Activated CD4-positive, alpha-beta T cell treated with anti-CD3 and anti-CD28 coated beads, Interleukin-2, amount 50 U/mL, for 24 hours (primary cell): Measurements from ENCODE around the gene PINK1.
"Not testable (repeated sequence)": the region's sequence is repeated elsewhere in the genome, so short reads cannot be mapped to it uniquely, and the experiment has no call there.

Experiments used
- DNase-seq, 2 donors: peaks; one replicate each; pipeline ENCODE4 v3.0.0-alpha.2; 2020; ENCODE audit warnings: low read depth in 1 of 2, low spot score in 1 of 2

Gene PINK1

DNA sequence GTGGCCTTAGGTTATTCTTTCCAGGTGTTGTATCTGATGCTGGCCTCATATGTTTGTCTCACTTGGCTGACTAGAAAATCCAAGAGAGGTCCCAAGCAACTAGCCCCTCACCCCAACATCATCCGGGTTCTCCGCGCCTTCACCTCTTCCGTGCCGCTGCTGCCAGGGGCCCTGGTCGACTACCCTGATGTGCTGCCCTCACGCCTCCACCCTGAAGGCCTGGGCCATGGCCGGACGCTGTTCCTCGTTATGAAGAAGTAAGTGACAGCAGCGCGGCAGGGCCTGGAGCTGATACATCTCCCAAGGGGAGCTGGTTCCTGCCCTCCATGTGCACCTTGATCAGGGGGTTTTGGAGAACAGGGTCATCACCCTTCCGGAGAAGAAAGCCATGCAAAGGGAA, 11.2 kb downstream of the PINK1 start:
- no peak for DNase-seq

DNA sequence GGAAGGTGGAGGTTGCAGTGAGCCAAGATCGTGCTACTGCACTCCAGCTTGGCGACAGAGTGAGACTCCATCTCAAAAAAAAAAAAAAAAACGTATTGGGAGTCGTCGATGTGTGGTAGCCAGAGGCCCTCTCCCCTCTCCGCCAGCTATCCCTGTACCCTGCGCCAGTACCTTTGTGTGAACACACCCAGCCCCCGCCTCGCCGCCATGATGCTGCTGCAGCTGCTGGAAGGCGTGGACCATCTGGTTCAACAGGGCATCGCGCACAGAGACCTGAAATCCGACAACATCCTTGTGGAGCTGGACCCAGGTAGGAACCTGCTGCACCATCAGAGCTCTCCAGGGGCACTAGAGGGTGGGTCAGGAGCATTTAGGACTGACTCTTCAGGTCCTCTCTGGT, 12.2 kb downstream of the PINK1 start:
- no peak for DNase-seq

DNA sequence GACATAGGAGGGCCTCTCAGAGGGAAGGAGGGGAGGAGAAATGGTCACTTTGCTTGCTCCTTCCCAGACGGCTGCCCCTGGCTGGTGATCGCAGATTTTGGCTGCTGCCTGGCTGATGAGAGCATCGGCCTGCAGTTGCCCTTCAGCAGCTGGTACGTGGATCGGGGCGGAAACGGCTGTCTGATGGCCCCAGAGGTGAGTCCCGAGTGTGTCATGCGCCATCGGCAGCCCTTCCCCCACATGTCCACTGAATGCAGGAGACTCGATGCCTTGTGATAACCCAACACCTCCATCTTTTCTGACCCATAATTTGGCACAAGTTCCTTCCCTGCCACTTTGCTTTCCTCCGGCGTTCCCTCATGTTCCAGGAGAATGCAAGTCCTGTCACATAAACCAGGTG, 15.2 kb downstream of the PINK1 start:
- DNase-seq: no peak

DNA sequence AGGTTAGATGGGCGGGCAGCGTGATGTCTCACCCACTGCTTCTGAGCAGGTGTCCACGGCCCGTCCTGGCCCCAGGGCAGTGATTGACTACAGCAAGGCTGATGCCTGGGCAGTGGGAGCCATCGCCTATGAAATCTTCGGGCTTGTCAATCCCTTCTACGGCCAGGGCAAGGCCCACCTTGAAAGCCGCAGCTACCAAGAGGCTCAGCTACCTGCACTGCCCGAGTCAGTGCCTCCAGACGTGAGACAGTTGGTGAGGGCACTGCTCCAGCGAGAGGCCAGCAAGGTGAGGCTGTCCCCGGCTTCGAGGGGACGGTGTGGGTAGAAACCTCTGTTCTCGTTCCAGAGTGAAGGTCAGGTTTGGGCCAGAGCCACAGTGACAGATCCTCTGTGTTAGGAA, 15.7 kb downstream of the PINK1 start:
- DNase-seq: no peak

DNA sequence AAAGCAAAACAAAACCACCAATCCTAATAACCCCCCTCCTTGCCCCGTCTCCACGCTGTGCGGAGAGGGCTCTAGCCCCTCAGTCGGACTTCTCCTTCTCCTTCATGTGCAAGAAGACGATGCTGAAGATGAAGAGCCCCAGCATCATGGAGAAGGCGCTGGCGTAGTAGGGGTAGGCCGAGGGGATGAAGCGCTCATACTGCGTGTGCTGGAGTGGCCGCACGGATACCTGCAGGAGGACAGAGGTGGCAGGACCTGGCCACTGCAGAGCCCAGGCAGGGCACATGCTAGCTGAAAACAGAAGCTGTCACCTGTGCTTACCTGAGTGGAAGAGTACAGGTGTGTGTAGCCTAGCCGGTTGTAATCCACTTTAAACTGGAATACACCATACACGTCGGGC, 19.0 kb downstream of the PINK1 start:
- no peak for DNase-seq

DNA sequence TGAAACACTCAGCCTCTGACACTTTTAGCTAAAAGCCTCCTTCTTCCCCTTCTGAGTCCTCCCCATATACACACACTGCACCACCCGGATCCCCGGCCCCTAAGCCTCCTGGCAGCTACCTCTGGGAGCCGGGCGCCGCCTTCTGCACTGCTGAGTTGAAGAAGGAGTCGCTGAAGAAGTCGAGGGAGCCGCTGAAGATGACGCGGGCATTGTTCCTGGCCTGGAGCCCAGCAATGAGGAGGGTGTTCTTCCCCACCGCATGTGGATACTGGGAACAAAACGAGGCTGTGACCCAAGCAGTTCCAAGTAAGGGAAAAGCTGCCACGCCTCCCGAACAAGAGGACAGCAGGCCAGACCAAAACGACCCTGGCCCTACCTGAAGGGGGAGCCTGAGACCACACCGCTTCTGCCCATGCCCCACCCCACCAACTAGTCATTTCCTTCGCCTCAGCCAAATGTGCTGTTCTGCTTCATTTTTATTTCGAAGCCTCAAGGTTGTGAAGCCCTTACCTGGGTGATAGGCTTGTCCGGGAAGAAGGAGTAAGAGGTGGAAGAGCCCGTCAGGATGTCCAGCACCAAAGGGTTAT, 20.9 kb downstream of the PINK1 start:
- DNase-seq: no peak

DNA sequence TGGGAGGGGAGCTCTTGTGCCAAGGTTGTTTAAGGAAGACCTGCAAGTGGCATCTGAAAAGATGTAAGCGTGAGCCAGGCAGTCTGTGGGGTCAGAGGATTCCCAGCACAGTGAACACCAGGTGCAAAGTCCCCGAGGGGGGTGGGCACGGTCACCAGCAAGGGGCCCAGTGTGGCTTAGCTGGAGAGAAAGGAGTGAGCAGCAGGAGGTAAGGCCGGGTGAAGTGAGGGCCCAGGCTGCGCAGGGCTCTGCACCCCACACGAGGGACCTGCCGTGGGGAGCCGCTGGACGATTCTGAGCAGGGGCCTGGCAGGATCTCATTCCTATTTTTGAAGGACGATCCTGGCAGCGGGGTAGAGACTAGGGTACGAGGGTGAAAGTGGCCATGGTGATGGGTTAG, 23.8 kb downstream of the PINK1 start:
- no peak for DNase-seq

DNA sequence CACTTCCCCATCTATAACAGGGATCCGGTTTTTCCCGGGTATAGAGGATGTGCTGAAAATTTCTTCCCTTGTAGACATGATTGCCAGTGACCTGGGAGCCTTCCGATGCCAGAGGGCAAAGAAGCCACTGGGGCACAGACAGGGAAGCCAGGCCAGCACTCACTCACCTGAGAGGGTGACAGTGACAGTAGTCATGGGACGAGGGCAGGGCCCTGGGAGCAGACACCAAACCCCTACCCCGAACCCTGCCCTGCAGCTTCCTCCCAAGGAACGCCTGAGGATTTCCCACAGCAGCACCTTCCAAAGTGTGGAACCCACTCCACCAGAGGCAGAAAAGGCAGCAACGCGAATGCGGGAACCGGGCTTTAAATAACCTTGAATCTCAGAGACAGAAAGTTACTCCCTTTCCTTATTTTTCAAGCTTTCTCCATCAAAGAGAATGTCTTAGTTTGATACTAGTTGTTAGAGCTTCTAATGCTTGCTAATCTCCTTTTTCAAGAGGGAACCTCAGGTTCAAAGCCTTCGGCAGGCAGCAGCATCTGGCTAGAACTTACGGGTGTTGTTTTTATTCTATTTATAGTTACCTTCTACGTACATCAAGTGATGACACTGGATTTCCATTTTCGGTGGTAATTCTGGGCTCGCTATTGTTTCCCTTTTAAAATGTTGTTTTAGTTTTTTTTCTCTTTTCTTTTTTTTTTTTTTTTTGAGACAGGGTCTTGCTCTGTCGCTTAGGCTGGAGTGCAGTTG, 25.1 kb downstream of the PINK1 start:
- DNase-seq: no peak

DNA sequence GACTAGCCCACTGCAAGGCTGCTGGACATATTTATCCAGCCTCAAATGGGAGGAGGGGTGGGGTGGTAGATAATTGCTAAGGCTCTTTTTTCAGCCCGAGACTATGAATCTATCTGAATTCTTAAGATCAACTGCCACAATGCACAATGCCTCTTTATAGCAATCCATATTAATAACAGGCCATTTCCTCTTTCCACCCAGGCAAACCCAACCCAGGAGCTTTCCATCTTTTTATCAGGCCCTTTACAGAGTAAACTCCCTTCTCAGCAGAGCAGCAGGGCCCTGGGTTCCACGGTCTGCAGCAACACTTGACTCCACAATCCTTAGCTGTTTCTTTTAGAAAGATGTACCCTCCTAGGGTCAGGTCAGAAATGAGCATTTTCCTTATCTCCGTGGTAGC, 27.1 kb downstream of the PINK1 start:
- DNase-seq: no peak

DNA sequence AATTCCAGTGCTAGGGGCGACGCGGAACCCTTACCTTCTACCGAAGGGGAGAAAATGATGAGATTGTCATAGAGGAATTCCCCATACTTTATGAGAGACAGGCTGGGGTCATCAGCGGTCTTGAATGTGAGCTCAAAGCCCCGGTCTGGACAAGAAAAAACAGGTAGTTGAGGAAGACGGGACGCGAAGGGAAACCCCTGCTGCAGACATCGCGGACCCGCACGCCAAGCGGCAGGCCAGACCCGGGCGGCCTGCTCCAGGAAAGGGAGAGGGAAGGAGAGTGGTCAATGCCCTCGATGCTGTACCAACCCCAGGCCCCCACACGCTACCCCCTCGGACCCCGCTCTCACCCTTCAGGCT, 27.6 kb downstream of the PINK1 start:
- DNase-seq: no peak

DNA sequence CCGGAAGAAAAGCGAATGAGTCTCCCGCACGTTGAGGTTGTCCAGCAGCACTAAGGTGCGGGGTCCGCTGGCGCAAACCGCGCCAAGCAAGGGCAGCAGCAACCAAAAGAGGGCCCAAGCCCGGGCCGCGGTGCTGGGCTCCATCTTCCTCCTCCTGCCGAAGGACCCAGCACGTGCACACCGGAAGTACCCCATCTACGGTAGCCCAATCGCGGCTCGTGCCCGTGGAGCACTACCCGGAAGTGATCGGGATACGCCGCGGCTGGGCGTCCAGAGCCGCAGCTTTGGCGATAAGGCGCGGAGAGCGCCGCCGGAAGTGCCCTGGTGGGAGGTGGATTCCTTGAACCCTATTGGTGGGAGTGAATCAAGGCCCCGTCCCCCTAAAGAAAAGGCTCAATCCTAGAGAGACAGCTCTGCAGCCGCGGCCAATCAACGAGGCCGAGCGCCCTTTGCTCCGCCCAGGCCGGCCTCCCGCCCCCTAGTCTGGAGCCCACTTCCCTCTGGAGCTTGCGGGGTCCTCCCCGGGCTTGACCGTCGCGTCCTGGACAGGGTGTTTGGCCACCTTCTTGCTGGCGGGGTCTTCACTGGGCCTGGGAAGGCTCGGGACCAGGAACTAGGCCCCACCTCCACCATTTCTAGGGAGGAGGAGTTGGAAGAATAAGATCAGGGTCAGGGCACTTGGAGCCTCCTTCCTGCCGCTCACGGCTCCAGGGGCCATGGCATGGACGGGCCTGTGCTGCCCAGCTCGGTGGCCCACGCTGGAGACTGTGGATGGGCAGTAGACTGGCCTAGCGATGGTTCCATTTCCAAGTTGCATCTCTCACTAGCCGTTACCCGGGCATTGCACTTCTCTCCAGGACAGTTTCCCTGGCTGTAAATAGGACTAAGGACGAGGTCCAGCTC, 28.2 kb downstream of the PINK1 start, which contains the start of gene DDOST:
TSS of gene DDOST (minus strand) at position 163 of the 903 bp plus-strand sequence. CDS start at position 144, 19 bp downstream.
- peak; percentile 84 to 95 for DNase-seq

DNA sequence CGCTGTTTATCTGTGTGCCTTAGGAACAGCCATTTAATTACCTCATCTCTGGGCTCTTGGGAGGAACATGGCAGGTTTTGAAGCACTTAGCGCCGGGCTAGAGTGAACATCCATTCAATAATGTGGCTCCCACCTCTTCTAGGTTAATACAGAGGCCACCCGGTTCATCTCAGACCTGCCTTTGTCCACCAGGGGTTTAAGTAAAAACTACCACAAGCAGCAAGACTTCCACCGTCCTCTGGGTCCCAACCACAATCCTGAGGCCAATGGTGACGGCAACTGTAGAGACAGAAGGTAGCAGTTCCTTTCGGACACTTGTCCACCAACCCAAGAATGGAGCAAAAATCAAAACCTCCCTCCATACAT, 28.8 kb downstream of the PINK1 start:
- no peak for DNase-seq

DNA sequence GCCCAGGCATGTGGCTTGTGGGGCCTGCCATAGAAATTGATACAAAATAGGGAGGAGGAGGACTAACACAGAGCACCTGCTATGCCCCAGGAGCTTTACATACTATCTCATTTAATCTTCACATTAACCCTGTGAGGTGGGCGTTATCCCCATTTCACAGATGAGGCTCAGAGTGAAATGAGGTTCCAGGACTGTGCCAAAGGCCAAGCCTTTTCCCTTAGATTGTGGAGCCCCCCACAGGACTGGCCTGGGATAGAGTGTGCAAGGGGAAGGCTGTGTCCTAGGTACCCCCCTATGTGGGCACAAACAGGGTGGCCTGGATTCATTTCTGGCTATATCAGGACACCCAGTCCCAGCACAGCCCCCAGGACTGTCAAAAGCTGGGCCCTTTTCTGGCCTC, 30.1 kb downstream of the PINK1 start:
- DNase-seq: no peak

DNA sequence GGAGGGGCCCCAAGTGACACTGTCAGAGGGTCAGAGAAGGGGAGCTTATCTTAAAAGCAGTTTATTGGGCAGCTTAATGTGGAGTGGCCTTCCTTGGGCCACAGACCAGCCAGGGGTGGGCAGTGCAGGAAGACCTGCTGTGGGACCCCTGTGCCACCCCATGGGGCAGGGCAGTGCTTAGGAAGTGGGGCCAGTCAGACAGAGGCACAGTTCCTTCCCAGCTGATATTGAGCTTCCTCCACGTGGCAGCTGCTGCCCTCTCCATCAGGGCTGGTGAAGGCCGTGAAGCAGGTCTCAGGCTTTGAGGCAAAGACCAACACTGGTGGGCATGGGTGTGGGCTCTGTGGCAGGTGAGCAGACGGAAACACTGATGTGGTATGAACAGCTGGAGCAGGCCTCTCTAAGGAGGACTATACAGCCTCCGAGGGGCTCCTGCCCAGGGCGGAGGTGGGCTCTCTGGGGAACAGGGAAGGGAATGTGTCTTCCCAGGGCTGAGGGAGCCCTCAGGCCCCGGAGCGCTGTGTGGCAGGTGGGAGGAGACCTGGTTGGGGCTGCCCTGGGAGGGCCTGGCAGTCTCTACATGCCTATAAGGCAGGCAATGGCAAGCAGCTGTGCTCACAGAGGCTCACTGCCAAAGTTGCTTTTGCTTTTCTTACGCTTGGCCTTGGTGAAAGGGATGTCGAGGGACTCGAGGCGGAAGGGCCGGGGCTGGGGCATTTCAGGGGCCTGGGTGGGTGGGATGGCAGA, 30.9 kb downstream of the PINK1 start:
- DNase-seq: no peak

DNA sequence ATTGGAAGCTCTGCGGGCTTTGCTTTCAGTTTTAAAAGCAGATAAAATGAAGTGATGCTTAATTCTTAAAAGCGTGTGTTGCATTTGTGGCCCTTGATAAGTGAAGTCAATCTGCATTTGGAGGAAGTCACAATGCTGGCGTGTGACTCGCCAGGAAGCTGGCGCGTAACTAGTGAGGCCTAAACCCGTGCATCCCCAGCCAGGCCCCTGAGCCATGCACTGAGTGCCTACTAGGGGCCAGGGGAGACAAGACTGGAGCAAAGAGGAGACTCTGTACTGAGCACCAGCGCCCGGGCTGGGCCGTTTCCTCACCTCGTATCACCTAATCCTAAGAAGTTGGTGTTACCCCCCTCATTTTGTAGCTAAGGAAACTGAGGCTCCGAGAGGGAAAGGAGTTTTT, 32.5 kb downstream of the PINK1 start:
- DNase-seq: no peak

DNA sequence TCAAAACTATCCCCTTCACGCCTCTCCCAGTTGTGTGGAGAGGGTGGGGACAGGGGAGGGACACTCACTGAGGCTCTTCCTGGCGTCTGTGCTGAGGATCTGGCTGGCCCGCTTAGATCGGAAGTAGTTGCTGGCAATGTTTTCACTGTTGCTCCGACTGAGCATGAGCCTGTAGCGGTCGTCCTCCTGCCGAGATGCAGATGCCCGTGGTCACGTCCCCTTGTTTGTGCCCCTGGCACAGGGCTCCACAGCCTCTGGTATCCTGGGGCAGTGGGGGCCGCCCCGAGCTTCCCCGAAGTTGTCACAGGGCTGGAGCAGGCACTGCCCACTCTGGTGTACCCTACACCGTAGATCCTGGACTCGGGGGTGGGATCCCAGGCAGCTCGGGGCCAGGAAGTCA, 32.9 kb downstream of the PINK1 start:
- DNase-seq: no peak

DNA sequence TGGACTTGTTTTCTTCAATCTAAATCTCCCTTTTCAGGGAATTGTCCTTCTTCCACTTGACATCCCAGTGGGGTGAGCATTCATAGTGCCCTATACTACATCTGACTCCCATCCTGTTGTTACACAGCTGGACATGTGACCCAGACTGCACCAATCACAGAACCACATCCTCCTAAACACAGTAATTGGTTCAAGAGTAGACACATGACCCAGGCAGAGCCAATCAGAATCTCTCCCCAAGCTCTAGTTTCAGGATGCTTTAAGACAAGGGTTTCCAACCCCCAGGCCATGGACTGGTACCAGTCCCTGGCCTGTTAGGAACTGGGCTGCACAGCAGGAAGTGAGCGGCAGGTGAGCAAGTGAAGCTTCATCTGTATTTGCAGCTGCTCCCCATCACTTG, 33.5 kb downstream of the PINK1 start:
- DNase-seq: no peak

DNA sequence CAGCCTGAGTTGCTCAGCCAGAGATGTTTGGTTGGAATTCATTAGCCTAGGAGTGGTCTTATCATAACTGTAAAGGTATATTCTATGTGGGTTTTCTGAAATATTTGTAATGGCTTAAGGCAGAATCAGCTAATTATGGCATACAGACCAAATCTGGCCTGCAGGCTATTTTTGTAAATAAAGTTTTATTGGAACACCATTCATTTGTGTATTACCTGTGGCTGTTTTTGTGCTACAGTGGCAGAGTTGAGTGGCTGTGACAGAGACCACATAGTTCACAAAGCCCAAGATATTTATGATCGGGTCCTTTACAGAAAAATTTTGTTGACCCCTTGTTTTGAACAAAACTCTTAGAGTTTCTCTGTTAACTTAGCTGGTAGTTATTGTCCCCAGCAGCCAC, 35.3 kb downstream of the PINK1 start:
- no peak for DNase-seq

DNA sequence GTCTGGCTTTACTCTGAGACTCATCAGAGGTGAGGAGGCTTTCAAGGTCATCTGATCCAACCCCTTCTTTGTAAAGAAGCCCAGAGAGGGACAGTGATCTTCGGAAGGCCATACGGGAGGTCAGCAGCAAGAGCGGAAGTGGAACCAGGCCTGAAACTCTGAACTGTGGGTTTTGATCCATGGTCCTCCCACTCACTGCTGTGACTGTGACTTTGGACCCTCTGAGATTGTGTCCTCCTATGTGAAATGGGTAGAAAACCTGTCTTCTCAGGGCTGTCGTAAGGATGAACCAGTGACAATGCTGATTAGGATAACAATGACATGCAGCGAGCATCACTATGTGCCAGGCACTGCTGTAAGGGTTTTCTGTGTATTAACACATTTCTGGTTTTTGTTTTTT, 37.7 kb downstream of the PINK1 start:
- no peak for DNase-seq

DNA sequence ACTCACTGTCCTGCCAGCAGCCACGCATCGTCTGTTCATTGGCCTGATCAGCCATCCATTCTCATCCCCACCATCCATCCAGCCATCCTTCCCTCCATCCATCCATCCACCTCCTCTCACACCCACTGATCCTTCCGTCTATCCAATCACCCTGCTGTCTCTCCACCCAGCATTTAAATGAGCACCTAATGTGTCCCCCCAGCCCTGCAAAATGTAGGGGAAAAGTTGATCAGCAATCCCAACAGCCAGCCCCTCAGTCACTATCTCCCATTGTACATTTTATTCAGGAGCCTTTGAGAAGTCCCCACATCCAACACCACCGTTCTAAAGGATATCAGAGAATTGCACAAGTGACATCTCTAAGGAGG, 39.0 kb downstream of the PINK1 start:
- no peak for DNase-seq

DNA sequence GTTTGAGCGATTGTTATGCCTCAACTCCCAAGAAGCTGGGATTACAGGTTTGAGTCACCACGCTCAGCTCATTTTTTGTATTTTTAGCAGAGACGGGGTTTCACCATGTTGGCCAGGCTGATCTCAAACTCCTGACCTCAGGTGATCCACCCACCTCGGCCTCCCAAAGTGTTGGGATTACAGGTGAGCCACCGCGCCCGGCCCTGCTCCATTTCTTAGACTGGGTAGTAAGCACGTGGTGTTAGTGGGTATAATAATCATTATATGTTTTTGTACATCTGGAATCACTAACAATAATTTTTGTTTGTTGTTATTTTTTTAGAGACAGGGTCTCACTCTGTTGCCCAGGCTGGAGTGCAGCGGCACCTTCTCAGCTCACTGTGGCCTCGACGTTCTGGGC, 40.4 kb downstream of the PINK1 start:
- DNase-seq: not testable (repeated sequence)

DNA sequence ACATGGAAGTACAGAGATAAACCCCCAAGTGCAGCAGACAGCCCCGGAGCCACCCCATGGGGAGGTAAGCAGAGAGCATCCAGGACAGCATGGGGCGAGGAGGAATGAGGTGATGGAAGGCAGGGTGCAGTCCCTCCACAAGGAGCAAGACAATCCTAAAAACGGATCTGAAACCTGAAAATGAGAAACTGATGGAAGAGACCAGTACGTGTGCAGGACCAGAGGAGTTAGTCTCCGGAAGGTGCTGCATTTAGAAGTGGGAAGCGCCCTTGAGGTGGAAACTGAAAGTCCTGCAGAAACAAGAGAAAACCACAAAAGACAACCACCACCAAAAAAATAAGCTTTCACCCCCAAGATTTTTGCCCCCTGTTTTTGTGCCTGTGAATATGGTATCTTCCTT, 45.3 kb downstream of the PINK1 start:
- DNase-seq: no peak
